Epidermal melanocyte (primary cell): ENCODE data around the gene ARMC9.

Source experiments
- DNase-seq: peaks from one replicate; pipeline ENCODE4 v3.0.0; 2011; ENCODE audit warnings: low spot score; ENCODE audit not compliant: insufficient read length

The ARMC9 gene

DNA sequence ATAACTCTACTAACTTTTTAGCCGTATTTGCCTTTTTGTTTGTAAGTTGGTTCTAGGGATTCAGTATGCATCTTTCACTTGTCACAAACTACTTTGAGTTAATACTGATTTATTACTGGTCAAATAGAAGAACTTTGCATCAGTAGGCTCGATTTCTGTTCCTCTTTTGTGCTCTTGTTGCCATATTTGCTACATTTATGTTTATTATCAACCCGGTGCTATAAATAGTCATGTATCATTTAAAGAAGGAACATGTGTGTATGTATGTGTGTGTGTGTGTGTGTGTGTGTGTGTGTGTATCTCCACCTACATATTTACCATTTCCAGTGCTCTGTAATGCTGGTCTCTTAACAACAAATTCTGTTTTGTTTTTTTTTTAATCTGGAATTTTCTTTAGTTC is 117.5 kb downstream of the ARMC9 start:
- no peak for DNase-seq

DNA sequence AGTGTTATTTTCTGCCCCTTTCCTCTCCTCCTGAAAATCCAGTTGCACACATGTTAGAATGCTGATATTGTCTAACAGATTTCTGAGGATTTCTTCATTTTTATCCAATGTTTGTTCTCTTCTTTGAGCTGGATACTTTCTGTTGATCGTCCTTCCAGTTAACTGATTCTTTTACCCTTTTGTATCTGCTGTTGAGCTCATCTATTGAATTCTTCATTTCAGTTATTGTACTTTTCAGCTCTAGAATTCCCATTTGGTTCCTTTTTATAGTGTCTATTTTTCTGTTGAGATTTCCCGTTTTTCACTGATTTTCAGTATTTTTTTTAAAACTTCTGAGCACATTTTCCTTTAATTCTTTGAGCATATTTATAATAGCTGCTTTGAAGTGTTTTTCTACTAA is 119.1 kb downstream of the ARMC9 start:
- no peak for DNase-seq

DNA sequence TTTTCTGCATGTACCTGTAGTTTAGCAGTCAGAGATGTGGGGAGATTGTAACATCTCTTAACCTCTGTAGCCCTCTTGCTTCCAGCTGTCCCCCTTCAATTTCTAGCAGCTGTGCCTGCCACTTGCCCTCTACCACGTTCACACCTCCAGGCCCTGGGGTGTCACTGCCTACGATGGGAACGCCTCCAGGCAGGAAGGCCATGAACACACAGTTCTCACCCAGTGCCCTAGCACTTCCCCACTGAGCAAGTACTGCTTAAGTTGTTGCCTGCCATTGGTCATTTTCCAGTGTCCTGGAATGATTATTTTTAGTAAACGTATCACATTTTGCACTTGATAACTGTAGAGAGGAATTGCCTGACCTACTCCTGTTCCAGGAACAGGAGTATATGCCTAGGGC is 120.0 kb downstream of the ARMC9 start:
- DNase-seq = no peak

DNA sequence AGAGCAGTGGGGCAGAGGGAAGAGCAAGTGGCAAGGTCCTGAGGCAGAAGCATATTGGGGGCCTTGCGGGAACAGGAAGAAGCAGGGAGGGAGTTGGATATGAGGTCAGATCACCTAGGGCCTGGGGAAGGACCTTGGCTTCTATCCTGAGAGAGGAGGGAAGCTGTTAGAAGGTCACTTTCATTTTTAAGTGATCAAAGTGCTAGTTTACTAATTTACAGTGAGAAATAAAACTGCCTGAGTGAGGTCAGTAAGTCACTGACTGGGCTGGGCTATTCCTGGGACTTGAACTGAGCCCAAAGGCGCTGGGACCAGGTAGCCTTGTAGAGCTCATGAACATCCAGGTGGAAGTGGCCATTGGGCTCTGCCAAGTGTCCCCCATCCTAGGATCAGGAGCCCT is 120.5 kb downstream of the ARMC9 start:
- no peak for DNase-seq

DNA sequence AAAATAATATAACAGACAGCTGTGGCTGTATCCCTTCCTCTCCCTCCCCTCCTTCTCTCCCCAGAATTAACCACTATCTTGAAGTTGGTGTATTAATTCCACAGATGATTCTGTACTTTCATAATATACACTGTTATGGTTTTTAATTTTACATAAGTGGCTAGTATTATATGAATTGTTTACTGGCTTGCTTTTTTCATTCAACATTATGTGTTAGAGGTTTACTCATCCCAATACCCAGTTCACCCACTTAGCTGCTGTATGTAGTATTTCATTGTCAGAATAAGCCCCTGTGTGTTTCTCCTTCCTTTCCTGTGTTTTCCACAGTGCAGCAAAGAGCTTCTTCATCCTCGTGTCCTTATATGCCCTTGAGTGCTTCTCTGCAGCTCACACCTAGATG is 121.4 kb downstream of the ARMC9 start:
- no peak for DNase-seq

DNA sequence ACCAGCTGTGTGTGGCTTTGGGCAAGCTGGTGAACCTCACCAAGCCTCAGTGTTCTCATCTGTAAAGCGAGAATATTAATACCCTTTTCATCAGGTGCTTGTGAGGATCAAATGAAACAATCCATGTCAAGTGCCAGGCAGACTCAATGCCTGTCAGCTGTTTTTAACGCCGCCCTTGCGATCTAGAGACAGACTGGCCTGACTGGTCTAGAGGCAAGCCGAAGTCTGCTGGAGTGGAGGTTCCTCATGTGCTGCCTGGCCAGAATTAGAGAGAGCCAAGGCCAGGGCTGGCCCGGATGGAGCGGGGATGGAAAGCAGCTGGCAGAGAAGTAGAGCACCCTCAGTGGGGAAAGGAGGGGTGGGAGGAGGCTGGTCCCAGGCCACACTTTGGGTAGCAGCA is 122.6 kb downstream of the ARMC9 start:
- DNase-seq = no peak

DNA sequence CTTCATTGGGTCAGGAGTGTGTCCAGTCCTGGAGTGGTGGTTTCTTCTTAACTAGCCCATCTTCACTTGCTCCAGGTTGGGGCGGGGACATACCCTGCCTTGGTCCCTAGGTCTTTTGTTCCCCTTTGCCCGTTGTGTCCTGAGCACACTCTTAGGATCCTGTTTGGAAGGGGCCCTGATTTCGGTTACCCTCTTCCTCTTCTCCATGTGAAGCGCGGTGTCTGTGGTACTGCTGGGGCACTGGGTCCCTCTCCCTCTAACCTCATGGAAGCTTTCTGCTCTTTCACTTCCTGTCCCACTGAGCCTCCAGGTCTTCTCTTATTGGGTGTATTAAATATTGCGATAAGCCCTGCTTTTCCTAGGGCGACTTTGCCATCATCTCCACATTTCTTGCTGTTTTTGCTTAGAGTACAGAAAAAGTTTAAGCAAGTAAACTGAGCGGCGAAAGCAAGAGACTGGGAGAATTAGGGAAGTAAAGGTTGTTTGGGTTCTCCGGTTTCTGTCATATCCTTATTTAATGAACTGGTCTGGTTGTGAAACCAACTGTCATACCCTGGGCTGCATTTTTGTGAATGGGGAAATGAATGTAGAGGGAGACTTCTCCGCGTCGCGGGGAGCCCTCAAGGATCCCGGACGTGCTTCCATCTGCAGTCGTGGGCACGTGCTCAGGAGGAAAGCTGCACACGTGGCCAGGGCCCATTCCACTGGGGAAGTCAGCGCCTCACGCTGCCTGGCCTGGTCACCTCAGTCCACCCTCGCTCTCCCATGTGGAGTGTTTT is 123.3 kb downstream of the ARMC9 start:
- DNase-seq = no peak

DNA sequence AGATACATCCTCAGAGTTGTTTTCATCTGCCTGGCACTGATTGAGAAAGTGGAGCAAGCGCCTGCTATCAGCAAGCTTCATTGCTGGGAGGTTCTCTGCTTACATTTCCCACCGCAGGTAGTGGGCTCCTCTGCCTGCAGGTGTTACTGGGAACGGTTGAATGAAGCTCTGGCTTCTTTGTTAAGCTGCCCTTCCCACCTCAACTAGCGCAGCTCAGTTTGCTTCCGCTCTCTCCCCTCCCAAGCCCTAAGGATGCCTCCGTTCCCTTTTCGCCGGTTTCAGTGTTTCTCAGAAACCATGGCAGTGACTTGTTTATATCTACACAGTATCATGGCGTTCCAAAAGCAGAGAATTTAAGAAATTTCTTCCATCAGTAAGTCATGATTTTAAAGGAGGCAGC is 124.9 kb downstream of the ARMC9 start:
- no peak for DNase-seq

DNA sequence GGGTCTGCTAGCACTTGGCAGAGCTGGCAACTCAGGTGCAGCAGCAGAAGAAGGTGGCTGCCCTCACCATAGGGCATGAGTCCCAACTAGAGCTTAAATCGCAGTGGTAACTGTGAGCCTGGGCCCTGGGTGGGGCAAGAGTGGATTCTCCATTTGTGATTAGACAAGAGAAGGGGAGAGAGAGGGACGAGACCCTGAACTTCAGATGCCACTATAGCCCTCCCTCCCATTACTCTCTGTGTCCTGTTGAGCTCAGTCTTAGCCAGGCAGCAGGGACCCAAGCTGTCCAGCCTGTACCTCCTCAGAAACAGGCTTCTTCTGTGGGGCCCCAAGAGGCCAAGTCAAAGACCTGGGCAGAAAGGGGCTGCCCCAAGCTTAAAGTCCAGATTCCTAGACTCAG is 127.4 kb downstream of the ARMC9 start:
- no peak for DNase-seq

DNA sequence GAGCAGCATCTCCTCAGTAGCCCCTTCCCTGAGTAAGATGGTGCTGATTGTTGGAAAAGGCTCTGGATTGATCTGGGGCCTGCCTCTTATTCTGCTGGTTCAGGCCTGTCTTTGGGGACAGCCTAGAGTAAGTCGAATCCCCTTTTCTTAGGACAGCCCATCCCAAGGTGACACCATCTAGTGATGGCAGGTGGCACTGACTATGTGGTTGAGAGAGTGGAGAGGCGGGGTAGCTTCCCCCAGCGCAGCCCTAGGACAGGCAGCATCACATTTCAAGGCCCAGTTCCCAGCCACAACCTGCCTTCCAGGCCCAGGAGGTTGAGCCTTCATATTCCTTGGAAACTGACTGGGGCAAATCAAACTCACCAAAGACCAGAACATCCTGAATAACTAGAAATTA is 128.0 kb downstream of the ARMC9 start:
- no peak for DNase-seq

DNA sequence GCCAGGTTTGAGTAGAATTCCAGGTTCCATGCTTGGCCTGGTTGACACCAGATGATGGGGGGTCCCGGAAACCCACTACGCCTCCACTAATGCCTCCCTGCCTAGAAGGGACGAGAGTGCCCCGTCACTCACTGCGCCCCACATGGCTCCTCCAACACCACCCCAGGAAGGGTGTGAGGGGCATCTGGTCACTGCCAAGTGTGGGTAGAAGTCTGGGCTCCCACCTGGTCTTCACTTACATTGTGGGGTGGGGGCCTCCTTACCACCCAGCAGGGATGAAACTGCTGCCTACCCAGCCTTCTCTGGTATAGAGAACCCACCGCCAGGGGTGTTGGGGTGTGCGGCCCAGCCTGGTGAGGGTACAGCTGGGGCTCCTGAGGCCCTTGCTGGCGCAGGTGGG is 131.9 kb downstream of the ARMC9 start:
- DNase-seq = no peak

DNA sequence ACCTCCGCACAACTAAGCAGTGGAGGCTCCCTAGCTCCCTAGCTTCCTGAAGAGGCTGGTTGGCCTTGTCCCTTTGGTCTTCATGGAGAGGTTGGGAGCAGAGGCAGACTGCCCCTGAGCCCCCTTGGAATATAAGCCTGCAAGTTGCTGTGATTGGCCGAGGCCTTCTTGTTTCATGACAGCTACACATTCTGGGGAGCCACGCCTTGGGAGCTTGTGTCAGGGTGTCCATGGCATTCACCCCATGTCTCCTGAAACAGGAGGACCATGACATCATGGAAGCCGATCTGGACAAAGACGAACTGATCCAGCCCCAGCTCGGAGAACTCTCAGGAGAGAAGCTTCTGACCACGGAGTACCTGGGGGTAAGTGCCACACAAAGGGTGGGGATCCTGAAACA is 133.1 kb downstream of the ARMC9 start:
- DNase-seq = no peak

DNA sequence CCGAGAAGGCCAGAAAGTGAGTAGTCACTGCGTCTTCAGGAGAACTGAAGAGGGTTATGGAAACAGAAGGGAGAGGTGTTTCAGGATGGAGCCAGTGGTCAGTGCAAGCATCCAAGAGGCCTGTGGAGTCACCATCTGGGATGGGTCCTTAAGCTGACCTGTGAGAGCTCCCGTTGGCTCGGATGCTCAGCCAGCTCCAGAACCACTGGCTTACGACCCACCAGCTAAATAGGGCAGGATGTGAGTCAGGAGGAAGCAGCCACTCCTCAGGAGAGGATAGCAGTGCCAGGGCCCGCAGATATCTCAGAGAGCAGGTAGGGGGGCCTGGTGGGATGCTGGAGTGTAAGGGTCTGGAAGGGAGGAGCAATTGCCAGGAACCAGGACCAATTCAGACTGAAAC is 134.0 kb downstream of the ARMC9 start:
- DNase-seq = no peak

DNA sequence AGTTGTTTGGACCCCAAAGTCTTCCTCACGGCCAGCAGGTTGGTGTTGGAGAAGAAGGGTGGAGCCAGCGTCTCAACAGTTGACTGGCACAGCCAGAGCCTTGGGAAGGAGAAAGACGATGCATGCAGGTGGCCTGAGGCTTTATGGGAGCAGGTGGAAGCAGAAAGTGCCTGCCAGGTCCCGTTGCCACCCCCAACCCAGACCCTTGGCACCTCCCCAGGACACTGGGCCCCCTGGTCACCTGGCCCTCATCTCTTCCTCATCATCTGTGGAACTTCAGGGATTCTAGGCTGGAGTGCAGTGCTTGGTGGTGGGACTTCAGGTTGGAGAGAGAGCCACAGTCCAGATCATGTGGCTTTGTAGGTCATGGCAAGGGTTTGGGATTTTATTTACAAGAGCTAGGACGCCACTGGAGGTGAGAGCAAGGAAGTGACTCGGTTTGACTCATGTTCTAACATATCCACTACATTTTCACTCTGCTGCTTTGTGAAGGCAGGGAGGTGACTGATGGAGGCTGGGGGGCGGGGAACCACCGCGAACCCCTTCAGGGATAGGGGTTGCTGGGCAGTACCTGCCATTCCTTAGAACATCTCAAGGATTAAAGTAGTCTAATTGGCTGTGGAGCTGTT is 134.6 kb downstream of the ARMC9 start:
- DNase-seq = no peak

DNA sequence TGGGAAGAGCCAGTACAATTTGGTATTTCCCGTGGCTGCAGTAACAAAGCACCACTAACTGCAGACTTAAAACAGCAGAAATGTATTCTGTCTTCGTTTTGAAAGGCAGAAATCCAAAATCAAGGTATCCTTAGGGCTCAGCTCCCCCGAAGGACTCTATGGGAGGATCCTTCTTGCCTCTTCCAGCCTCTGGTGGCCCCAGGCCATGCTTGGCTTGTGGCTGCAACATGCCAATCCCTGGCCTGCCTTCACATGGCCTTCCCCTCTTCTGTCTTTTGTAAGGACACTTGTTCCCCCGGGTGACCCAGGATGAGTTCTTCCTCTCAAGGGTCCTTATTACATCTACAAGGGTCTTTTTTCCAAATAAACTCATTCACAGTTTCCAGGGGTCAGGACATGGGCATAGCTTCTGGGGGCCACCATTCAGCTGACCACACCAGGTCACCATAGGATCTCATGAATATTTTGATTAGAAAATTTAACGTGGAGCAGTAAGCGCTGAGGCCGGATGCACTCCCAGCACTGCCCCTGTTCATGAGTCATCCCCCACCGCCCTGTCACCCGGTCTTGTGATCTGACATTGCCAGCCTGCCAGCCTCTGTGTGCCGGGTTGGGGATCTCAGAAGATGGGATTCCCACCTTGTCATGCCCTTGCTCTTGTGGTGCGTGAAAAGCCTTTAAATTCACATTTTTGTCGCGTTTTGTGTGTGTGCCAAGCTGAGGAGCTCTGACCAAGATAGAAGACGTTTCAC is 135.9 kb downstream of the ARMC9 start:
- no peak for DNase-seq

DNA sequence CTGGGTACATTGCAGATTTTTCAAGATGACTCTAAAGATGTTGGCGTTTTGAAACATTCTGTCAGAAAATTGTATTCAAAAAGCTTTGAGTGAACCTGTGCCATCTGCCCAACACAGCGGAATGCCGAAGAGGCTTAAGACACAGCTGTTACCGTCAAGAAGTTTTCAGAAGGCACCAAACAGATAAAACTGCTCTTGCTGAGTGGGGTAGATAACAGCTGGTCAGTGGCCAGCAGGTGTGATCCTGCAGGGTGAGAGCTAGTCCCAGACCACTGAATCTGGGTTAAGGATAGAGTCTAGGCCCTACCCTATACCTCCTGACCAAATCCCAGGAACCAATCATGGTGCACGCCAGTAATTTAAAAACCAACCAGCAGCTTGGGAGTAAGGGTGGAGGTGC is 136.6 kb downstream of the ARMC9 start:
- DNase-seq = no peak

DNA sequence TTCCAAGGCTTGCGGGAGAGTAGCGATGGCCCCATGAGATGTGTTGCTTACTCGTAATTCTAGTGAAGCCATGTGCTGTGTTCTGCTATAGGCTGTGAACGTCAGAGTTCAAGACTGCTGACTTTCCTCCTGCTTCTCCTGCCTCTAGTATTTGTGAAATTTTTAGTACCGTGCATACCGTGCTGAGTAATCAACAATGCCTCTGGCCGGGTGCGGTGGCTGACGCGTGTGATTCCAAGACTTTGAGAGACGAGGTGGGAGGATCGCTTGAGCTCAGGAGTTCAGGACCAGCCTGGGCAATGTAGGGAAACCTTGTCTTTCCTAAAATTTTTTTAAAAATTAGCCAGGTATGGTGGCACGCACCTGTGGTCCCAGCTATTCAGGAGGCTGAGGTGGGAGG is 137.2 kb downstream of the ARMC9 start:
- DNase-seq = no peak

DNA sequence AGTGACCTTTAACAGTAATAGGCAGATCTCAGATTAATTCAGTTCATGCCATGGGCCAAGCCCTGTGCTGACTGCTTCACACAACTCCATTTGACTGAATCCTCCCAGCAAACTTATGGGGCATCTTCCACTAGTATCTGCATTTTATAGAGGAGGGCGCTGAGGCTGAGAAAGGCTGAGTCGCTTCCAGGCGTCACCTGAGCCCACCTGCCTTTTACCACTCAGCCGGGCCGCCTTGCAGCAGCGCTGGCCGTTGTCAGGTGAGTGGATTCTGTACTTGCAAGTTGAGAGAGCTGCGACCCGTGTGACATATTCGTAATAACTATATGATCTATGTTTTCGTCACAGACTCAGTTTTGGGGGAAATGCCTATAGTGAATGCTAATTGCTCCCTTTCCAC is 137.8 kb downstream of the ARMC9 start:
- DNase-seq = no peak

DNA sequence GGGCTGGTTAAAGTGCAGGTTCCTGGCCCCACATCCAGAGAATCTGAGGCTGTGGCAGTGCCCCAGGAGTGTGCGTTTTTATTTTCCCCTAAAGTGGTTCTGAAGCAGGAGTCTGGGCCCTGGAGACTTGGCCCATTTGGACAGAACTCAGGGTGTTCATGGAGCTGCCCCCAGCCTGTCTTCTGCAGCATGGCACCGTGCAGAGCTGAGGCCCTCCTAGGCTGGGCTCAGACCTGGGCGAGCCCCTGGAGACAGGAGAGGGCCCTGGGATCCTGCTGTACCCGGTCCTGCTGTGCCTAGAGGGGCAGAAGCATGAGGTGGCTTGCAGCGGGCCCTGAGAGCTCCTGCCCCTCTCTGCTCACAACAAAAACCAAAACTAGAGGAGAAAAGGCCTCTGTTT is 138.3 kb downstream of the ARMC9 start:
- no peak for DNase-seq

DNA sequence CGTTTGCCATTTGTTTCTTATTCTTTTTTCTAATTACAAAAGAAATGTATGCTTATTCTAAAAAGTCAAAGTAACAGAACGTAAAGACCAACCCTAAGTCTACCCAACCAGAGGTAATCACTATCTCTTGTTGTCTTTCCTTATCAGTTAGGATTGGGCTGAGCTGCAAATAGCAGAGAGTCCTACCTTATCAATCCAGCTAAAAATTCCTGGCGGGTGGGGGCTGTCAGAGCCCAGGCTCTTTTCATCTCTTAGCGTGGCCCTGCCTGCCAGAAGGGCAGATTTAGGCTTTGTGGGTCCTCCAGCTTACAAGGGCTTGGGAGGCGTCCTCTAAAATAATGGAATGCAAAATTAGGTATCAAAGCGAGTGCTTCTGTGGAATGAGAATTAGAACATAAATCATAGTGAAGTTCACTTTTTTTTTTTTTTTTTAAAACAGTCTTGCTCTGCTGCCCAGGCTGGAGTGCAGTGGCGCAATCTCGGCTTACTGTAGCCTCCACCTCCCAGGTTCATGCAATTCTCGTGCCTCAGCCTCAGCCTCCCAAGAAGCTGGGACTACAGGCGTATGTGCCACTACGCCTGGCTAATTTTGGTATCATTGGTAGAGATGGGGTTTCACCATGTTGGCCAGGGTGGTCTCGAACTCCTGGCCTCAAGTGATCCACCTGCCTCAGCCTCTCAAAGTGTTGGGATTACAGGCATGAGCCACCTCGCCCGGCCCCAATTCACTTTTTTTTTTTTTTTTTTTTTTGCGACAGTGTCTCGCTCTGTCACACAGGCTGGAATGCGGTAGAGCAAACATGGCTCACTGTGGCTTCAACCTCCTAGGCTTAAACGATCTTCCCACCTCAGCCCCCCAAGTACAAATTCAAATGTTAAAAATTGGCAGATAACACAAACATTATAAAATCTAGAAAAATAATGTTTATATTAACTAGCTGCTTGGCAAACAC is 139.7 kb downstream of the ARMC9 start:
- no peak for DNase-seq

DNA sequence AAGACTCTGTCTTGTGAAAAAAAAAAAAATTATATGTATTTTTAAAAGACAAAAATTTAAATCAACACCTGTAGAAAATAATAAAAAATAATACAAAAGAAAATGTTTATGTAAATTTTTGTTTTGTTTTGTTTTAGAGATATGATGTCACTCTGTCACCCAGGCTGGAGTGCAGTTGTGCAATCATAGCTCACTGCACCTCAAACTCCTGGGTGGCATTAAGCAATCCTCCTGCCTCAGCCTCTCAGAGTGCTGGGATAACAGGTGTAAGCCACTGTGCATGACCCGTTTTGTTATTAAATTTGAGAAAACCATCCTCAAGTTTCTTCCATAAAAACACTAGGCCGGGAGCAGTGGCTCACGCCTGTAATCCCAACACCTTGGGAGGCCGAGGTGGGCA is 140.9 kb downstream of the ARMC9 start:
- no peak for DNase-seq

DNA sequence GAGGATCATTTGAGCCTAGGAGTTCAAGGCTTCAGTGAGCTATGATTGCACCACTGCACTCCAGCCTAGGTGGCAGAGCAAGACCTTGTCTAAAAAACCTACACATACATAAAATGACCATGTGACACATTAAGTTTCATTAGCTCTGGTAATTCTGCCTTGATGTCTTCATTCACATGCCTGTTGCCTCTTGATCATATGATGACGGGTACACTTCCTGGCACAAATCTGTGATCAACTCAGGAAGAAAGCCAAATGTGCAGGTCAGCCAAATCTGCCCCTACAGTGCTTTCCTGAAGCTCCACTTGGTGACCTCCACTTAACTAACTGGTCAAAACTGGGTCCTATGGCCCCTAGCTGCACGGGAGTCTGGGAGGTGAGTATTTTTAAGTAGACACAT is 142.7 kb downstream of the ARMC9 start:
- DNase-seq = no peak
